GM12878 (cell line): ENCODE measurements around the gene TEX50. TPM values are rescaled to one million over a fixed set of nuclear protein-coding genes. Genes with fewer than 3 reads are reported as not detected.
"Not testable (repeated sequence)": the region's sequence is repeated elsewhere in the genome, so short reads cannot be mapped to it uniquely, and the experiment has no call there.

ENCODE experiments used
- ATAC-seq: fragments of 200-7000 bp; cut with Tn5 transposase; 3 replicates; pipeline ENCODE4 v1.9.1; 2020; ENCODE audit warnings: mild to moderate bottlenecking, moderate library complexity
- BruUV-seq: library from RNA; stranded (reverse); fragments of 400-500 nt; replicated peaks from 2 replicates; lab custom pipeline; 2021; lab: Mats Ljungman, UMichigan
- CTCF ChIA-PET: fragments of 300-600 bp; sonication (Branson Sonifier 250); formaldehyde crosslinking; extraction: SDS; loops from one replicate; lab custom pipeline; 2021; ENCODE audit warnings: inconsistent platforms; lab: Yijun Ruan, JAX
- POLR2A ChIA-PET: fragments of 350-600 bp; formaldehyde crosslinking; extraction: SDS; loops from one replicate; lab custom pipeline; 2021; ENCODE audit warnings: inconsistent platforms; lab: Charles Lee
- RAD21 ChIA-PET: fragments of 300-600 bp; sonication (Branson Sonifier 250); formaldehyde crosslinking; loops from one replicate; lab custom pipeline; 2023; ENCODE audit warnings: antibody characterized with exemption; ENCODE audit not compliant: unreplicated experiment; lab: Charles Lee
- SMC1A ChIA-PET: fragments of 300-600 bp; sonication (Branson Sonifier 250); formaldehyde crosslinking; loops from one replicate; lab custom pipeline; 2023; ENCODE audit not compliant: unreplicated experiment, uncharacterized antibody; lab: Charles Lee
- DNase-seq: peaks from one replicate; pipeline ENCODE4 v3.0.0-alpha.2; 2011; ENCODE audit warnings: low read depth, low spot score
- FAIRE-seq: peaks from 3 replicates; lab custom pipeline; 2011; peaks lifted over from hg19 to GRCh38; lab: Jason Lieb, UNC
- H2AFZ ChIP-seq: 2 replicates; pipeline ENCODE4 v1.6.0; 2011; ENCODE audit warnings: low read depth, low read length, control low read depth; ENCODE audit not compliant: control insufficient read depth
- H3K27ac ChIP-seq: 2 replicates; pipeline ENCODE4 v1.5.1; 2011; ENCODE audit warnings: control low read depth; ENCODE audit not compliant: control insufficient read depth, insufficient read depth
- H3K27me3 ChIP-seq, 2 experiments: replicated peaks in 1 of 2; 2 replicates each; pipeline versions ENCODE4 v1.6.0 to v1.6.1; 2011; ENCODE audit warnings: low read length in 1 of 2; ENCODE audit not compliant: control insufficient read depth in 2 of 2, insufficient read depth in 2 of 2
- H3K36me3 ChIP-seq, 2 experiments: 2 replicates each; pipeline ENCODE4 v1.5.1; 2011; ENCODE audit warnings: low read length in 1 of 2; ENCODE audit not compliant: control insufficient read depth in 2 of 2, insufficient read depth in 2 of 2
- H3K4me1 ChIP-seq: 2 replicates; pipeline ENCODE4 v1.6.1; 2011; ENCODE audit warnings: mild to moderate bottlenecking, low read length, moderate library complexity, mixed read lengths; ENCODE audit not compliant: control insufficient read depth, insufficient read depth
- H3K4me2 ChIP-seq: 2 replicates; pipeline ENCODE4 v1.6.0; 2011; ENCODE audit warnings: control low read depth; ENCODE audit not compliant: control insufficient read depth, insufficient read depth
- H3K4me3 ChIP-seq: fragments of 200-600 bp; sonication (generic); 2 replicates; pipeline ENCODE4 v1.5.1; 2016
- H3K79me2 ChIP-seq: 2 replicates; pipeline ENCODE4 v1.6.0; 2011; ENCODE audit warnings: low read length; ENCODE audit not compliant: control insufficient read depth, insufficient read depth
- H3K9ac ChIP-seq: 2 replicates; pipeline ENCODE4 v1.8.0; 2011; ENCODE audit warnings: low read length, control low read depth, mixed read lengths; ENCODE audit not compliant: control insufficient read depth, insufficient read depth
- H3K9me3 ChIP-seq: replicated peaks from 3 replicates; pipeline ENCODE4 v1.5.1; 2011; ENCODE audit warnings: mild to moderate bottlenecking, low read length; ENCODE audit not compliant: control insufficient read depth, insufficient read depth
- H4K20me1 ChIP-seq: 2 replicates; pipeline ENCODE4 v1.6.0; 2011; ENCODE audit not compliant: control insufficient read depth, insufficient read depth
- ASH2L ChIP-seq: fragments of 300-600, 200-600 bp; sonication (generic); IDR thresholded peaks from 2 replicates; pipeline ENCODE4 v1.6.1; 2017; ENCODE audit warnings: low read depth, mild to moderate bottlenecking, borderline replicate concordance
- WGBS: methylation state at CpG from one replicate; pipeline ENCODE4 v1.1.6; 2016; ENCODE audit warnings: low lambda C conversion rate; ENCODE audit not compliant: insufficient replicate concordance, insufficient coverage; ENCODE audit errors: missing lambda C conversion rate; 5-methylcytosine and 5-hydroxymethylcytosine counted together
- in situ Hi-C: fragments of 300-500 bp; cut with MboI; formaldehyde crosslinking; loops from 9 replicates; pipeline ENCODE4 v1.14.3; 2018; ENCODE audit warnings: mixed read lengths
- intact Hi-C: fragments of 100-400 bp; cut with micrococcal nuclease; formaldehyde crosslinking; loops from one replicate; pipeline ENCODE4 v1.14.2; 2022; ENCODE audit not compliant: unreplicated experiment
- polyA plus RNA-seq, 11 experiments: library from polyadenylated mRNA; depleted of rRNA in 4 of 11; unstranded in 6 of 11; stranded (reverse) in 5 of 11; fragments of >200 nt; fragmentation: Nextera tagmentation in 4 of 11; fragmentation: Illumina TruSeq in 1 of 11; extraction: Ambion mirVana in 4 of 11; extraction: Trizol in 1 of 11; gene quantifications; 1 replicate in 1 of 11; 2 replicates in 10 of 11; pipeline versions ENCODE4 v1.2.1 to v1.2.3, GENCODE V29; 2011 to 2016; ENCODE audit warnings: inconsistent platforms in 2 of 11, missing spikeins in 2 of 11, low read depth in 1 of 11
- total RNA-seq, 4 experiments: library from RNA; depleted of rRNA in 3 of 4; stranded (reverse); fragments of >200 nt in 3 of 4; fragmentation: Illumina TruSeq in 1 of 4; extraction: Trizol in 1 of 4; gene quantifications; 2 replicates each; pipeline versions ENCODE4 v1.2.1 to v1.2.3, GENCODE V29; 2013 to 2021

Gene TEX50
- total and polyA plus RNA-seq, 10 of the 15 experiments (the other 5 are each of a cell fraction or from before 2014, with no cell fraction given), result not detected

GRCh38 chr1:173637236-173638042 lies 2.3 kb downstream of the TEX50 start:
- H4K20me1 ChIP-seq, H3K27me3 ChIP-seq, RAD21 ChIA-PET, BruUV-seq, H3K79me2 ChIP-seq, in situ Hi-C loops, H3K9me3 ChIP-seq, H3K4me3 ChIP-seq, H3K36me3 ChIP-seq, H3K27ac ChIP-seq, H2AFZ ChIP-seq, H3K4me1 ChIP-seq, H3K9ac ChIP-seq, CTCF ChIA-PET, ATAC-seq, SMC1A ChIA-PET, POLR2A ChIA-PET, H3K4me2 ChIP-seq, FAIRE-seq, intact Hi-C loops, DNase-seq: not testable (repeated sequence)
- 47% methylated on average over 6 of the region's 6 CpGs for WGBS

DNA sequence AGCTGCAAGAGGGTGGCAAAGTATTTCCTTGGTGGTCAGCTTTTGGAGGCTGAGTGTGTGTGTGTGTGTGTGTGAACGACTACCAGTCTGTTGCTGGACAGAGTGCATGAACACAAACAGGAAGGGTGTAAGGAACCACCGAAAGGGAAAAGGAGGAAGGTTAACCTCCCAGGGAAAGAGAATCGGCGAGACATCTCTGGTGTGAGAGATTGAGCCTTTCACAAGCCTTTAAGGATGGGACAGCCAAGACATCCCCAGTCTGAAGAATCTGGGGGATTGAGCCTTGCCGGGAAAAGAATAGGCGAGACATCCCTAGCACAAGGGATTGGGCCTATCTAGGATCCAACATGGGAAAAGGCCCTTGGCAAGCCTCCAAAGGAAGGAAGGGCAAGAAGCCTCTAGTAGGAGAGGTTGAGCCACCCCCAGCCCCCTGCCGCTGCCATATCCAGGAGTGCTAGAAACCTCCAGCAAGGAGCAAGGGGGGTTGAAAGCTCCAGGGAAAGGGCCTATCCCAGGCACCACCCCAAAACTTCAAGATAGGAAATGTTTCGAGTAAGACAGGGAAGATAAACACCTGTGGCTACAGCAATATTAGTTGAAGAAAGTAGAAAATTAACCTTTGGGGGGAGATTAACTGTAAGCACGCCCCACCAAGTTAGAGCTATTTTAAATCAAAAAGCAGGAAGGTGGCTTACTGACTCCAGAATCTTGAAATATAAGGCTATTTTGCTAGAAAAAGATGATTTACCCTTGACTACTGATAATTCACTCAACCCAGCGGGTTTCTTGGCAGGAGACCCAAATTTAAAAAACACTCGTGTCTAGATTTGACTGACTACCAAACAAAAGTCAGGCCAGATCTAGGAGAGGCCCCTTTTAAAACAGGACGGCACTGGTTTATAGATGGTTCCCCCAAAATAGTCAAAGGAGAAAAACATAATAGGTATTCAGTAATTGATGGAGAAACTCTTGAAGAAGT lies 3.2 kb downstream of the TEX50 start:
- TF ChIP-seq ASH2L, result no peak
- intact Hi-C loops, result no loop called here
- DNase-seq (no peak), FAIRE-seq (no peak), ATAC-seq (no peak)
- ChIA-PET SMC1A (no interaction called here), POLR2A (no interaction called here), CTCF (no interaction called here), RAD21 (no interaction called here)
- Histone ChIP-seq H3K9me3 (peaks cover 6% of the 10 kb centered on the region; the same call in 2 of the 3 replicates), H3K4me2 (no peak overlapping the region), H3K27ac (no peak overlapping the region), H3K4me3 (no peak overlapping the region), H3K79me2 (no peaks in the 10 kb centered on the region), H4K20me1 (no peaks in the 10 kb centered on the region), H3K27me3 (no peaks in the 10 kb centered on the region; a peak in 1 of 4 replicates), H3K9ac (no peak overlapping the region), H3K4me1 (no peaks in the 10 kb centered on the region), H2AFZ (no peak overlapping the region), H3K36me3 (no peaks in the 10 kb centered on the region)
- WGBS, result 38% methylated on average over 12 of the region's 12 CpGs
- in situ Hi-C loops, result no loop called here
- no TSS peak for BruUV-seq
